HG03175 (cell line): ENCODE data around the gene MASP1.

Experiments
- ATAC-seq: cut with Tn5 transposase; IDR thresholded peaks from one replicate; pipeline ENCODE4 v1.9.1; 2021; ENCODE audit warnings: mild to moderate bottlenecking, moderate library complexity; ENCODE audit not compliant: unreplicated experiment

The MASP1 gene

DNA sequence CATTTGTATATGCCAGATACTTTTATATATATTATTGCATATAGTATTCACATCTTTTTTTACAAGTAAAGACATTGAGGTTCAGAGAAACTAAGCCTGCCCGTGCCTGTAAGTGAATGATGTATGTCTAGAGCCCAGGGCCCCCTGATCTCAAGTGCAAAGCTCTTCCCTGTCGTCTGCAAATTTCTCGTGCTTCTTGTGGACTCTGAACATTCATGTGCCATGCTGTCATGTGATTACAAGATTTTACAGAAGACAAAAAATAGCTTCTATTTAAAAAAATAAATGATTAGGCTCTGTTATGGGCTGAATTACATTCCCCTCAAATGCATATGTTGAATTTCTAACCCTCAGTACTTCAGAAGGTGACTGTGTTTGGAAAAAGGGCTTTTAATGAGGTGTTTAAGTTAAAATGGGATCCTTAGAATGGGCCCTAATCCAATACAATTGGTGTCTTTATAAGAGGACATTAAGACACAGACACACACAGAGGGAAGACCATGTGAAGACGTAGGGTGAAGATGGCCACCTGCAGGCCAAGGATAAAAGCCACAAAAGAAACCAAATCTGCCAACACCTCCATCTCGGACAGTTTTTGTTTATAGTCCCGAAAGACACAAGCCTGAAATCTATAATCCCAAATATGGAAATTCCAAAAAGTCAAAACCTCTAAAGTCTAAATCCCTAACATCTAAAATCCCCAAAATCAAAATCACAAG lies 3.9 kb upstream of the MASP1 start:
- ATAC-seq, result no peak

DNA sequence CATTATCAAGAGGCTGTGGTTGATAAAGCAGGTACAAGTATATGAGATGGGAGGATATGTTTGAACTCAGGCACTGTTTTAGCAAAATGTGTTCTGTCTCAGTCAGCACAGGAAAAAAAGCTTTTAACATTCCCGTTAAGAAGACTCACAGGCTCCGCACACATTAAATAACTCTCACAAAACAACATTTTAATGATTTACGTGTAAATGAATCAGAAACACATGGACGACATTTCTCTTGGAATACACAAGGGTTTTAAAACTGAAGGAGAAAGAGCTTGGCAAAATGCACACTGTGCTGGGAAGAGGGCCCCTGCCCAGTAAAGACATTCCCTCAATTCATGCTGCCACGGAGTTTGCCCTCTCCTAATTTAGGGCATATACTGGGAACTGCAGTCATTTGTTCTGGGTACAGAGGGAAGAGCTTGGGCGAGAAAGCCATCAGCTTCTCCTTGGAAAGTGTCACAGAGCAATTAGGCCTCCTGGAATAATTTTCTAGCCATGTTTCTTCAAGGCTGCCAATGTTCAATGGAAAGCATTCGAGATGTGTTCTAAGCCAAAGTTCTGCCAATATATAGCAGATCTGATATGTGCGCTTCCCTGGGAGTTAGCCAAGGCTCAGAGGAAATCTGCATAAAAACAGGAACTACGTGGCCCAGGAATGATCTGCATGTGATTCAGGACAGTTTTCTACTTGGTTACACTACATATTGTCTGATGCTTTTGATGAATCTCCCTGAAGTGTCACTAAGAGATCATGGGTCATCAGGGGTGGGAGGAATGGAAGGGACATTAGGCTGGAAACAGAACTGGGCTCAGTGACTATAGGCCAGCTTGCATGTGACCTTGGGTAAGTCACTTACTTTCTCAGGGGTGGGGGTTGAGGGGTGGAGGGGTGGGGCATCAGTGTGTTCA lies 2.2 kb upstream of the MASP1 start:
- ATAC-seq, result no peak

DNA sequence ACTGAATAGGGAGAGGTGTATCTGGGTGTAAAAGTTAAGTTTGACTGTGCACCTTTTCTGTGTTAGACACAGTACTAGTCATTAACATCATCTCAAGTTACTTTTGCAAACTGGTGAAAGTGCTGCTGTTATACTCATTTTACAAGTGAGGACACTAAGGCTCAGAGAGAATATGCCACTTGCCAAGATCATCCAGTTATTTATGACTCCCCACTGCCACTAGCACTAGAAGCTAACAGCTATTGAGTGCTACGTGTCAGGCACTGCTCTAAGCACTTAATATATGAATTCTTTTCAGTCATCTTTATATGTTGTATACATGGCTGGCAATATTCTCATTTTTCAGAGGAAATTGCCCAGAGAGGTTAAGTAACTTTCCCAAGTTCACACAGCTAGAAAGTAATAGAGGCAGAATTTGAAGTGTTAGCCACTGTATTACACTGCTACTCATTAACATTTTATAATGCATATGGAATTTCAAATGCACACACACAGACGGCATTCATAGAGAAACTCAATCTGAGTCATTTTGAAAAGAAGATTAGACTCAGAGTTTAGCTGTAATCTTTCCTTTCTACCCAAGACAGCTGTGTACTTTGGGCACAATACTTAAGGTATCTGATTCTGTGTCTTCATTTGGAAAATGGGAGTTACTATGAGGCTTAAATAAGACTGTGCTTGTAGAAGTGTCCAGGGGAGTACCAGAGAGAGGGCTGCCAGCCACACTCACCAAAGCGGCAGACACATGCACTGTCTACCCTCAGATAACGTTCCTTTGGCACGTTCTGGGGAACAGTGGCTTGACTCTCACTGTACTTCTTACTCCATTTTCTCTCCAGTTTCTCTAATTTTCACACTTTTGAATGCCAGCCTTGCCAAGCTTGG lies 1.3 kb upstream of the MASP1 start:
- ATAC-seq, result no peak

DNA sequence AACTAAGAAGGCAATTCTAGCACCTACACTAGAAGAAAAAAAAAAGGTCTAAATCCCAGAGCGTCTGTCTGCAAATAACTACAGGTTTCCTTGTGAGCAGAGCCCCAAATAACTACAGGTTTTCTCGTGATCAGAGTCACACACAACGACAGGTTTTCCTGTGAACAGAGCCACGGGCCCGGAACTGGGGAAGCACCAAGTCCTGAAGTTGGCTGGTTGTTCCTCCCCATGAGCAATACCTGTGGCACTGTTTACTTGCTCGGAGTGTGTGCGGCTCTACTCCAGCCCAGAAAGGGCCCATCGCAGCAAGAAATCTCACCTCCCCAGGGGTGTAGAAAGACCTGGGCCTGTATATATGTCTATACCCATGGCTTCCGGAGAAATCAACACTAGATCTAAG lies 644 bp upstream of the MASP1 start:
- ATAC-seq, result no peak

DNA sequence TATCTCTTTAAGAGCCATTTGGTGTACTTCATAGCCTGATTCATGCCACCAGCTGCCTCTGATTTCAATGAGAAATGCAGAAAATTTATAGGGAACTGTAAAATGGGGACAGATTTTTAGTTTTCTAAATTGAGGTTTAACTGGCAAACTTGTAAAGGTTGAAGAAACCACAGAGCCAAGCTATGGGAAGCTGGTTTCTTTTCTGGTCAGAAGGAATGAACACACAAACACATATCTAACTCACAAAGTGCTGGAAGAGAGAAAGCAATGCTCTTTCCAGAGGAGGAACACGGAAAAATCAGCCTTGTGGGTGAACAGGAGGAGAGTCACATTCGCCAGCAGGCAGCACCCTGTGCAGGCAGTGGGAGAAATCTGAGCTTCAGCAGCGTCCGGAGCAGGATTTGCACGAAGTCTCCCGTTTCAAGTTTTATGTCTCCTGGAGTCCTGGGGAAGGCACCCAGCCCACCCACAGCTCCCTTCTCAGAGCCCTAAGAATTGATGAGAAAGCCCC lies 481 bp downstream of the MASP1 start:
- no peak for ATAC-seq

DNA sequence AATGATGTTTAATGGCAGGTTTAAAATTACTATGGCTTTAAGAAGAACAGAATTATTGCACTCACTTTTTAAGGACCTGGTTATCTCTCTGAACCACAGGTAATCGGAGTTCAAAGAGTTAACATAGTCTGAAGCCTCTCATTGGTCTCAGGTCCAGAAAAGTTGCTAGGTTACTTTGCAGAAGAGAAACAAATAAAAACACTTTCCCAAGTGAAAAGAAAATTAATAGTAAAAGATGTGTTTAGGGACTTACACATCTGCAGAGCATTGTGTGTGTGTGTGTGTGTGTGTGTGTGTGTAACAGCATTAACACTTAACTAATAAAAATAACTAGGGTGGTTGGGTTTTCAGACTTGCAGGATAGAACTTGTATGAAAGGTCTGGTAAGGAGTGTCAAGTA lies 1.0 kb downstream of the MASP1 start:
- no peak for ATAC-seq

DNA sequence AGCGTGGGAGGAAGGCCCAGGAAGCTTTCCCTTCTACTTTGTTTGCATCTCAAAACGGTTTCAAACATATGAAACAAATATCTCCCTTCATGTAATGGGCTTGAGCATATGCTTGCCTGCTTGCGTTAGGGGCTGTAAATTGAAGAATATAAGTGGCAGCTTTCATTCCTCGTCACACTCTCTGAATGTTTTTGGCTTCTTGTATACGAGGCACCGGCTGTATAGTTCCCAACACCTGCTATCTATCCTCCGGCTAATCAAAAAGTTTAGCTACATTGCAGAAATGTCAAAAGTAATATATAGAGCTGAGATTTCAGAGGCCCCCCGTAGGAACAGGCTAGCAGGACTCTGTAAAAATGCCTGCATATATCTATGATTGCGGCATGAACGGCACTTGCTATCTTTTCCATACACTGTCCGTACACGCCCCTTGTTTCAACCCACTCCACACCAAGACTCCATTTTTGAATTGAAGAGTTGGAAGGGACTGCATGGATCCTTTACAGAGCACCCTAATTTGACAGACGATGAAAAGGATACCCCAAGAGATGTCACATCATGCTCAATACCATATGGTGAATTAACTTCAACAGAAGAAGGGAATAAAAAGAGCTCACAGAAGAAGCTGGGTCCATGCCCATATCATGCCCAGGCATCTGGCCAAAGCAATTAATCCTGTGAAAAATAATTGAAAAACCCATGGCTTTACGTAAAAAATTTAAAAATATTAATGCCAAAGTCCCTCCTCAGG lies 2.5 kb downstream of the MASP1 start:
- no peak for ATAC-seq

DNA sequence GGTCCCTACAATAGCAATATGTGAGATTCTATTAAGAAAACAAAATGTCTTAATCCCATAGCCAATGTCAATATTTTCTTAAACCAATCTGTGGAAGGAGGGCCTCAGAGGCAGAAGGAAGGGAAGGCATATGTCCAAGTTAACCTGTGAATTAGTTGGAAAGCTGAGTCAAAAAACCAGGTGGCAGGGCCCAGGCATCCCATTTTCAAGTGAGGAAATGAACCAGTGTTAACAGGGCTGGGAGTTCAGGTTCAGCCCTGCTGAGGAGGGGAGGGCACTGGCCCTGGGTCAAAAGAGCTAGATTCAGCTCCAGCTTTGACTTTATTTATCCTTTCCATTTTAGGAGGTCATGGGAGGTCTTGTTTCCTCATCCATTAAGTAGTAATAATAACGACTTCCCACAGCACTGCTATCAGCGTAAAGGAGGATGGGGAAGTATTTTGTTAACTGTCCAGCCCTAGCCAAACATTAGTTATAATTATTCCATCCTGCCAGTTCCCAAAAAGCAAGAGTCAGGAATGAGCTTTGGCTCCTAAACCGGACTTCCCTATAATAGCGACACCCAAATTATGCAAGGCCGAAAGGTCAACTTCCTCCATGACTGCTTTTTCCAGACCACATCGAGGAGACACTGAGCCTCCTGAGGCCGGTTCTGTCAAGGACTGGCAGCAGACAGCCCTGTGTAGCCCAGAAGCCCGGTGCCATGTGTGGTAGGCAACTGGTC lies 3.2 kb downstream of the MASP1 start:
- no peak for ATAC-seq

DNA sequence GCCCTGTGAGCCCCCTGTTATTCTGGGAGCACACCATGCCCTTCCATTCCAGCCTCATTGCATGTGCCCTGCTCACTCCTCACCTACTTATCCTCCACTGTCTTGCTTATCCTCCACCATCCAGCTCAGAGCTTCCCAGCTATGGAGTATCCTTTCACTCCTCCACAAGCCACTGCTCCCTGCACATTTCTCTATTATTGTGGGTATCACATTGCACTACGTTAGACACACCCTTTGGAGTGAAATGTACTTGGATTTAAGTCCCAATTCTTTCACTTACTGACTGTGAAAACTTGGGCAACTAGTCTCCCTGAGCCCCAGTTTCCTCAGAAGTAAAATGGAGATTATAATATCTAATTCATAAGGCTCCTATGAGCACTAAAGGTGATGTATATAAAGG lies 4.3 kb downstream of the MASP1 start:
- no peak for ATAC-seq

DNA sequence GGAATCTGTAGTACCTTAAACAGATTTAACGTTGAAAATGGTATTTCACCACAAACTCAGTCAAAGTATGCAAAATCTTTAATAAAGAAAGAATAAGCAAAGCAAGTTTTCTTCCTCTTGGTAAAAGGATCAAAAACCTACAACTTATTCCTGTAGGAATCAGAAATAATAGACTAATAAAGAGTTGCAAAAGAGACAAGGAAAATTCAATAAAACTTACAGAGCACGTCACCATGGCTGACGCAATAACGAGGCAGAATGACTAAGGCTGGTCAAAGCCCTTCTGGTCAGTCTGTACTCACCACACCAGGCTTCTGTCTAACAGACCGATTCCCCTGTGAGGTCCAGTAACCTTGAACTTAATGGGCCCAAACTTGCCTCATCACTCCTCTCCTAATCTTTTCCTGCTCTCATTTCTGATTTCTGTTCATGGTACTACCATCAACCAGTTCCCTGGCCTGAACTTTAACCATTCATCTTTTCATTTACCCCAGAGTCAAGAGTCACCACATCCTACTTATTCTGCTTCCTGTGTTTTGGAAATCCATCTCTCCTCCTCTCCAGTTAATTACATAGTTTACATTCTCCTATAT lies 5.0 kb downstream of the MASP1 start:
- no peak for ATAC-seq

DNA sequence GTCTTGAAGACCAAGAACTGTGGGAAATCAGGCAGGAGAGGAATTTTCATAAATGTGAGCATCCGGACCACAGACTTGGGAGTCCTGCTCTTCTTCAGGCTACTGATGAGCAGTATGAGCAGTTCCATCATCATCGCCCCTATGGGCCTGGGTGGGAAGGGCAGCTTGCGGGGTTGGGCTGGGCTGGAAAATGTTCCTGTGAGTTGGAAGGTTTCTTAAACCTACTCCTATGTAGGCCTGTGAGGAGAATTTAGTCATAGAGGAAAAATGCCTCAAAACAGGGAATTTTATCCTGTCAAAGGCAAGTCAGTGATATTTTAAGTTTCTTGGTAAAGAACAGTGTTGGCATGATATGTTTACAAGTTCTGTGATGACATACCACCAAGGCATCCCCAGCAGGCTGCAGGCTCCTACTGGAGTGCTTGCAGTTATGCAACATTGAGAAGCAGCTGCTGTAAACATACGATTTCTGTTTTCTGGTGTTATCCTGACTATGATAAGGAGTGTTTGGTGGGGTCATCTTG lies 10.3 kb downstream of the MASP1 start:
- no peak for ATAC-seq

DNA sequence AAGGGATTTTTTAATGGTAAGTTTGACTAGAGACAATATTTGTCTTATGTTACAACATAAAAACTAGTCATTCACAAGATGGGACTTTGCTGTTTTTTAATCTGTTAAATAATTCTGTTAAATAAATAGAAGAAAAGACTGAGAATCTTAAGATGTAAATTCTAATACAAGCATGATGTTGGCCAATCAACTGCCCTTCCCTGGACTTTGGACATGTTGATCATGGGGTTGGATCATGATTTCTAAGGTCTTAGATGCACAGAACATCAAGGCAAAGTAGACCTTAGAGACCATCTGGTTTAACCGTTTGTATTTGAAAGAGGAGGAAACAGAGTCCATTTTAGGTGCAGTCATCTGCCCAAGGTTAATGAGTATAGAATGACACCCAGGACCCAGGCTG lies 10.9 kb downstream of the MASP1 start:
- no peak for ATAC-seq

DNA sequence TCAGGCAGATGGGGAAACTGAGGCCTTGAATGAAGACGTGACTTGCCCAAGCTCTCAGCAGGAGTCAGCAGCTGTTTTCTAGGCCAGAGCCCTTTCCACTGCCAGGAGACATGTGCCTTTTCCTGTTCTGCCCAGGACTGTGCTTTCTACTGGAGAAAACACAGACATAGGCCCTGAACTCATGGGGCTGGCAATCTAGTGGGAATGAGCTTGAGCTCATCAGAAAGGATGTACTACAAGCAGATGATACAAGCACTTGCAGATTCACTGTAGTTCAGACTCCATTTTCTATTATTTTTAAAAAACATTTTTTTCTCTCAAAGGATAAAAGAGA lies 14.4 kb downstream of the MASP1 start:
- no peak for ATAC-seq

DNA sequence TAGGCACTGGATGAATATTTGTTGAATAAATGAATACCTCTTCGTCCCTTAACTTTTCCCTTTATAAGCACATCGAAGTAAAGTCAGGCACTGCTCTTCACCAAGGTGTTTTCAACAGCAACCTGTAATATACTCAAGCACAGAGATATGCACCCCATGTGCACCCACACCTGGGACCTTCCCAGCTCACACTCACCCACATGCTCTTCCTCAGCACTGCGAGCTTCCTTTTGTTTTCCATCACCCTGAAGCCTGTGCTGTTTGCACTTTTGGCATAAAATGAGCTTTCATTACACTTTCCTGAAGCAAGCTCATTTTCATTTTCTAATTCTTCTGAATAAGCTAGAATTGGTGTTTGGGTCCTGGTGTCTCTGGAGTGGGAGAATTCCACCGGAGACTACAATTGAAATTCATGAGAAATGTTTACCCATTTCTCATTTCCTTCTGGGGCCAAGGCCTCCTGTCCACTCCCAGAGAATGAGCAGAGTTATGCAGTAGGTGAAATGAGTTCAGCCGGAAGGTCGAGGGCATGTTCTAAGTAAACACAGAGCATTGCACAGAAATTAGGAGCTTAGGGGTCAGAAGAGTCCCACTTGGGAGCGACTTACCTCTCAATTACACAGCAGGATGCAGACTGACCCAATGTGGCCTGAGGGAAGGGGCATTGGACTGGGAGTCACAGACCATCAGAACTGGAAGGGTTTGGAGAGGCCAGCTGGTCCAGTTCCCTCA lies 15.0 kb downstream of the MASP1 start:
- no peak for ATAC-seq

DNA sequence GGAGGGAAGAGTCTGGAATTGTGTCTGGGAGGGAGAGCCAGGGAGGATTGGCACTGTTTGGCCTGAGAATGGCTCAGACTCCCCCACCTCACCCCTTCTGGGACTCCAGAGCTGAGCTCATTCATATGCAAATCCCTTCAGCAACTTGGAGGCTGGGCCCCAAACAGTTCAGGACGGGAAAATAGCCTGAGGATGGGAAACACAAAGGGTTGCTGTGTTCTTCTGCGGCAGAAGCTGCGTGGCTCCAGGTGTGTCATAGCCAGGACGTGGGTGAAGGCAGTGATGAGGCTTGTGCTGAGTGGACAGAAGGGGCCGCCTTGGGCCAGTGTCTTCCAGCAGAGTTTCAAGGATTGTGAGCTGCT lies 16.6 kb downstream of the MASP1 start:
- no peak for ATAC-seq

DNA sequence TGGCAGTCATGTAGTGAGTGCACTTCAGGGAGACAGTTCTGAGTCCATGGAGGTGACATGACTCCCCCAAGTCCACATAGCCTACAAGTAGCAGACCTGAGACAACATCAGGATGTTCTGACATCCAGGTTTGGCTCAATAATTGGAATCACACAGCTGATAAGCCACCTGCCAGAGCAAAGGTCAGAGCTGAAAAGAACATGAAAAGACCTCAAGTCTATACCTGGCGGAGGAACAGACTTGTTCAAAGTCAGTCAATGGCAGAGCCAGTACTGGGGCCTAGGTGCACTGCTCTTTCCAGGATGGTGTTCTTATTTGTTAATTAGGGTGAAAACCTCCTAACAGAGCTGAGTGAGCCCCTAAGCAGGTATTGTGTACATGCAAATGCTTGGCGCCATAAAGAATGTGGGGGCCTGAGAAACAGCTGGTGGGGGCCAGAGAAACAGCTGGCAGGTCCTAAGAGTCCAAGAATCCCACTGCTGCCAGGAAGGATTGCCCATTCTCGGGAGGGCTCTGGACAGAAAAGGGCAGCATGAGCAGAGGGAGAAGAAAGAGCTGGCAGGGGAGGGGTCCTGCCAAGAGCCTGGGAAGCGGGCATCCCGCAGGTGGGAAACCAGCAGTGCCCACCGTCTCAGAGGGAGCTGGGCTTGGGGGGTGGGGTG lies 17.1 kb downstream of the MASP1 start:
- ATAC-seq, result no peak

DNA sequence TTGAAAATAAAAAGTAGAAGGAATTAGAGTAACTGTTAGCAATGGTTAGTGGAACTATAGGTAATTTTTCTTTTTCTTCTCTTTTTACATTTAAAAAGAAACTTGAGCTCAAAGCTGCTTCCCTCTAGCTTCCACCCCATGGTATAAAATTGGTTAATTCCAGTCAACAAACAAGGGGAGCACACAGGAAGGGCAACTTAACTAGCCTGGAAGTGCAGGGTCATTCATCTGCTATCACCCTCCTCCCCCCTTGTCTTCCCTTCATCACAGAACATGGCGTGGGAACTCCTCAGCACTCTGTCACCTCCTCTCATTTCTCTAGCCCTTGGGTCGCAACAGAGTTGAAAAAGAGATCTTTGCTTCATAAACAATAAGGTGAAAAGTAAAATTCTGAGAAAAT lies 20.0 kb downstream of the MASP1 start:
- no peak for ATAC-seq

DNA sequence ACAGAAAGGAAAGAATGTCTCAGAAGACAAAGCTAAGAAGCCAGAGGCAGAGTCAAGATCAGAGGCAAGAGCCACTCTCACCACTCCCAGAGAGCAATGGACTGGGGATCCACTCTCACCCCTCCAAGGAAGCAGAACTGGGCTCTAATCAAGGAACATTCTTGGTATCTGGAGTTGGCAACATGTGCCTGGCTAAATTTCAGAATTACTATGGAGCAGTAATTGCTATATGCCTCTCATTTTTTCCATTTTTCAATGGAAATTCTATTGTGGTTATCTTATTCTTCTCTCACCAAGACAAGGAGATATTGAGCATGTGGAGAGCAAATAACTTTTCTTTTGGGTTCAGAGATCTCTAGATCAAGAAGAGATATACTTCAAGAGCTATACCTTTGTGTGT lies 22.1 kb downstream of the MASP1 start:
- ATAC-seq, result no peak
